NCI-H748 (cell line): ENCODE results near the gene RTKN2.

ENCODE experiments used
- DNase-seq: peaks from one replicate; lab custom pipeline; 2025; ENCODE audit not compliant: unreplicated experiment; lab: John Stamatoyannopoulos, UW

Gene RTKN2

DNA sequence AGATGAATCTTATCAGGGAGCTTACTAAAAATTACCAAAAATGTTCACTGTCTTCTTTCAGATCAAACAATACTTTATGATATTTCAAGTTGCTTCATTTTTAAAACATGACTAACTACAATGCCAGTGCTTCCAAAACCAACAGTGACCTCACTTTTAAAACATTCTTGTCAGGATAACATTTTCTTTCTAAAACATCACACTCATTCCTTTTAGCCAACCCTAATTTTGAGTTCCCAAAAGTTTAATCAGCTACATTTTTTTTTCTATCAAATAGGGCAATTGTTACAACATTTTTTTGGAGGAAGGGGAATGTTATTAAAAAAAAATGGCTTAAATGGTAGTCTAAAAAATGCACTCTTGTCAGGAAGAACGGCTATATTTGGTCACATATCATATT, 37.3 kb downstream of the RTKN2 start:
- DNase-seq, result no peak

GRCh38 chr10:62230344-62231121, 38.1 kb downstream of the RTKN2 start:
- no peak for DNase-seq

DNA sequence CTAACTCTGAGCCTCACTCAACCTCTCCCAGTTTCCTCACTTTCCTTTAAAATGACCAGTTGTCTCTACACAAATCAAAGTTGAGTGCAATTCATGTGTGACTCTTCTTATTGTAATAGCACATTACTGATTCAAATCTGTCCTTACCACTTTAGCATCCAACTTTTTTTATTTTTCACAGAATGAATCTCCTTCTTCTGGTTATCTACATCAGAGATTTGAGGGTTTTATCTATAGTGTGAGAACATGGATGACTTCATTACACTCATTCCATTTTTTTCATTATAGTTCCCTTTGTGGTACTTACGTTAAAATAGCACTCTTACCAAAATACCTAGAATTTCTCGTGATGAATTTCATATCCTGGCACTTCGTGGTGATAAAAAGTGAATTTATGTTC, 43.3 kb downstream of the RTKN2 start:
- no peak for DNase-seq

DNA sequence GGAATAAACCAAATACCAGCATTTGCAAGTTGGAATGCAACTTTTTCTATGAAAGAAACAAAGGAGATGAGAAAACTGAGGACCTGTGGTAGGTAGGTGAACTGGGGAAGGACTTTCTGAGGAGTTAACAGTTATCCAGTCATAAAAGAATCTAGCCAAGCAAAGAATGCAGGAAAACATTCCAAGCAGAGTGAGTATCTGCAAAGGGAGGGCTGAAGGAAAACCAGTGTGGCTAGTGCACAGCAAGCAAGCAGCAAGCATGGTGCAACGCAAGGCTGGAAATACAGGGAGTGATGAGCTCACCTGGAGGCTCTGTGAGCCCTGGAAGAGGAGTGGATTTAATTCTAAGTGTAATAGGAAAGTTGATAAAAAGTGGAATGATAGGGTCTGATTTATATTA, 44.0 kb downstream of the RTKN2 start:
- DNase-seq, result no peak

GRCh38 chr10:62217683-62218082, 51.0 kb downstream of the RTKN2 start:
- DNase-seq, result no peak

DNA sequence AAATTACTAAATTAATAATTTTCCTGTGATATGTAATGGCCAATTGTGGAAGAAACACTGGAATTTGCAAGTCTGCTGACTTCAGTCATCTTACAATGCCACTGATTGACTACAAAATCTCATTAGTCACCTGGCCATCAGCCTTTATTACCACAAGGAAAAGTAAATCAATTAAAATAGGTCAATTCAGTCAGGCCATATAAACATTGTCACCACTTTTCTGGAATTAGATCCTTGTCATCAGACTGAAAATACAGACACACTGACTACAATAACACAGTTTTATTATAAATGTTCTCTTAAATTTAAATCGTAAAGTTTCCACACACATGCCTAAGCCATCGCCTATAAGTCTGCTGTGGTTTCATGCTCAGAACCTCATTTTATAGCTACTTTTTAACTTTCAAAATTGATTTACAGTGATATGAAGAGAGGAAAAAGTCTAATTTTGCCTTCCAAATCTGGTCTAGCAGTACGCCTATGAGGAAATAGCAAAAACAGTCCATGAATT, 54.2 kb downstream of the RTKN2 start:
- DNase-seq, result no peak

DNA sequence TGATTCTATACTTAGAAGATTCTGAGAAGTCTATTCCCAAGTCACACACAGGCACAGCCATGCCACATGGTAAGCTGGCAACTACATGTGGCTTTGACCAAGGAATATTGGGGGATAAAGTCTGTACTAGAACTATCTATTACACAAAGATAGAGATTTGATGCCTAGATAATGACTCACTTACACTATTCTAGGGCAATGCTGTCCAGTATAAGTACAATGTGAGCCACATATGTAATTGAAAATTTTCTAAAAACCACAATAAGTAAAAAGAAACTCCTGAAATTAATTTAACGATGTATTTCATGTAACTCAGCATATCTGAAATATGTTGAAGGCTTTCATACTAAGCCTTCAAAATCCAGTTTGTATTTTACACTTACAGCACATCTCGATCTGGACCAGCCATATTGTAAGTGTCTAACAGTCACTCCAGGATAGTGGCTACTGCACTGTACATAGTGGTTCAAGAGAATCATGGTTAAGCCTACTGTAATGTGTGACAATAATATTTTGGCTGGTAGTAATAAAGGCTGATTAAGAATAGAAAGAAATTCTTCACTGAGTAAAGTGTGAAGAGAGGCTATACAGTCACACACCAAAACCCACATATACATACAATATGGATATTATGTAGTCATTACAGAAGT, 62.8 kb downstream of the RTKN2 start:
- no peak for DNase-seq

GRCh38 chr10:62199584-62199983, 69.1 kb downstream of the RTKN2 start:
- DNase-seq, result no peak

GRCh38 chr10:62196528-62196927, 72.1 kb downstream of the RTKN2 start:
- no peak for DNase-seq

GRCh38 chr10:62195675-62195926, 73.0 kb downstream of the RTKN2 start:
- no peak for DNase-seq

GRCh38 chr10:62194924-62195674, 73.5 kb downstream of the RTKN2 start:
- no peak for DNase-seq

GRCh38 chr10:62193479-62193878, 75.2 kb downstream of the RTKN2 start:
- no peak for DNase-seq

DNA sequence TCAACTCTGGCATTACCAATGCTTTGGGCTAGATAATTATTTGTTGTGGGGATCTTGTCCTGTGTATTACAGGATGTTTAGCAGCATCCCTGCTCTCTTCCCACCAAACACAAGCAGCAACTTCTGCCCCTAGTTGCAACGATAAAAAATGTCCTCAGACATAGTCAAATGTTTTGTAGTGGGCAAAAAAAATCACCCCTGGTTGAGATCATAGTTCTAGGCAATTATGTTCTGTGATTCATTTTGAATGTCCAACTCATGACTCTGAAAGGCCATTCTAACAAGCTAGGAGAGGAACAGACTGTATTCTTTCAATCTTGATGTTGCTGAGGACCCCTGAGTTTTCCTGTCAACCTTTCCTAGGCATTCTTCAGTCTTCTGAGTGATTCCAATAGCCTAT, 79.5 kb downstream of the RTKN2 start:
- no peak for DNase-seq

DNA sequence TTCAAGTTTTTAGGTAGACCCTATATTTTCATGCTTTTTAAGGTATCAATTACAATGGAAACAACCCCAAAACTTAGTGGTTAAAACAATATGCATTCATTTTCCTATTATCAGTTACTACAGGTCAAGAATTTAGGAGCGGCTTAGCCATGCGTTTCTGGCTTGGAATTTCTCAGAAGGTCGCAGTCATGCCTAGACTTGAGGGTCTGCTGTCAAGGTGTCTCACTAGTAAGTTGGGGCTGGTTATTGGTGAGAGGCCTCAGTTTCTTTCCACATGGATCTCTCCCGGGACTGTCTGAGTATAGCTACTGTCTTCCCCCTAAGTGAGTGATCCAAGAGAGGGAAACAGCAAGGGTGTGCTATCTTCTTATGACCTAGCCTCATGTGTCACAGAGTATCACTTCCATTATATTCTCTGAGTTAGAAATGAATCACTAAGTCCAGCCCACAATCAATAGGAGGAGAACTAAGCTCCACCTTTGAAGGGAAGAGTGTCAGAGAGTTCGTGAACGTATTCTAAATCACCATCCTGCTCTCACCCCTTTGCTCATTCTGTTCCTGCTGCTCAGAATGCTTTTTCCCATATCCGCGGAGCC, 80.5 kb downstream of the RTKN2 start:
- DNase-seq, result no peak

- no peak for DNase-seq
These were observed 81.5 kb downstream of the RTKN2 start for GRCh38 chr10:62186999-62187675.

- no peak for DNase-seq
These were observed 82.5 kb downstream of the RTKN2 start for GRCh38 chr10:62185919-62186692.

GRCh38 chr10:62183857-62184795, 84.5 kb downstream of the RTKN2 start:
- no peak for DNase-seq

DNA sequence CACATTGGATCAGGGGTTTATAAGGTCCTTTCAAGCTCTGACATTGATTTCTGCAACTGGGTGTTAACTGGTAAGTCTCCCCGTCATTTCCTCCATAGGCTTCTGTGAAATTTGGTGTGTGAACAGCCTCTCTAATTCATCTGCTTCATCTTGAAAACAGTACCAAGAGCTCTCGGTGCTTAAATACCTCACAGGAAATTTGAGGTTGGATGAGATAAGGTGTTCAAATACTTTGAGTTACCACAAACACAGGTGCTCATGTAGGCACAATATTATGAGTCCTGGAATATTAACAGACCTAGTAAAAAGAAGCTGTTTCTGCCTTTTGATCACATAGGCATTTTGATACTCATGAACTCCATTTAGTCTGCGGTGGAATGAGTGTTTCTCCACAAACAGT, 85.2 kb downstream of the RTKN2 start:
- DNase-seq, result no peak

DNA sequence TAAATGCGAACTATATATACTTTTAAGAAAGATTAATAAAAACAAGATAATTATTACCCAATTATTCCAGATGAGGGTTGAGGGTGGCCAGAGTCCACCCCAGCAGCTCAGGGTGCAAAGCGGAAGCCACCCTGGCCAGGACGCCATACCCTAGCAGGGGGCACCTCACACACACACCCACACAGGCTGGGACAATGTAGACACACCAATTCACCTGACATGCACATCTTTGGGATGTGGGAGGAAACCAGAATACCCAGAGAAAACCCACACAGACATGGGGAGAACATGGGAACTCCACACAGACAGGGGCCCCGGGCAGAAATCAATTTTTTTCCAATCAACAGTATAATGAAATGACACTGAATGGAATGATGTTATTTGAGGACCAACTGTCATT, 86.0 kb downstream of the RTKN2 start:
- no peak for DNase-seq
